RKO (cell line): ENCODE data around the gene PARS2.

ENCODE experiments used
- DNase-seq: peaks from one replicate; pipeline ENCODE4 v3.0.0-alpha.2; 2016; ENCODE audit warnings: low spot score

PARS2 gene

GRCh38 chr1:54736685-54737084 is 27.6 kb downstream of the PARS2 start:
- DNase-seq: no peak

- no peak for DNase-seq
Measured at GRCh38 chr1:54728027-54728426, 36.3 kb downstream of the PARS2 start.

GRCh38 chr1:54724771-54725170 is 39.6 kb downstream of the PARS2 start:
- DNase-seq: no peak

GRCh38 chr1:54723985-54724384 is 40.3 kb downstream of the PARS2 start:
- DNase-seq: no peak

GRCh38 chr1:54721719-54722118 is 42.6 kb downstream of the PARS2 start:
- no peak for DNase-seq

- peak; percentile 95 for DNase-seq
Measured at GRCh38 chr1:54716299-54717047, 47.9 kb downstream of the PARS2 start.

GRCh38 chr1:54715493-54716298 is 48.6 kb downstream of the PARS2 start, which contains the start of gene TTC4:
TTC4 (plus strand) TSS chr1:54715861; CDS start chr1:54715909, 48 bp downstream.
- peak; percentile 87 for DNase-seq

- DNase-seq: no peak
Measured at GRCh38 chr1:54714881-54715492, 49.3 kb downstream of the PARS2 start.

GRCh38 chr1:54711536-54711935 is 52.8 kb downstream of the PARS2 start:
- DNase-seq: no peak

- no peak for DNase-seq
Measured at GRCh38 chr1:54710841-54711240, 53.5 kb downstream of the PARS2 start.

- DNase-seq: no peak
Measured at GRCh38 chr1:54710434-54710833, 53.9 kb downstream of the PARS2 start.

GRCh38 chr1:54709547-54710292 is 54.6 kb downstream of the PARS2 start:
- DNase-seq: peak; percentile 11

- no peak for DNase-seq
Measured at GRCh38 chr1:54708385-54708784, 55.9 kb downstream of the PARS2 start.
